ENCODE results near the gene SAP130. TPM values are rescaled to one million over a fixed set of nuclear protein-coding genes. Genes with fewer than 3 reads are reported as not detected.

SAP130 gene
- total and polyA plus RNA-seq, 2 of the 8 experiments (the other 6 are each of a cell fraction or from before 2014, with no cell fraction given) = 51.4 to 54.3 TPM

- TF ChIP-seq SAP30 (IDR thresholded peaks at IDR 0.05; ENCODE audit: insufficient read depth, insufficient replicate concordance, low read length) = no peak
These were observed 109.9 kb downstream of the SAP130 start (continued) for GRCh38 chr2:127917916-127918315.

Data from H1 (cell line).